ENCODE measurements around the gene ZBTB22.

DNA sequence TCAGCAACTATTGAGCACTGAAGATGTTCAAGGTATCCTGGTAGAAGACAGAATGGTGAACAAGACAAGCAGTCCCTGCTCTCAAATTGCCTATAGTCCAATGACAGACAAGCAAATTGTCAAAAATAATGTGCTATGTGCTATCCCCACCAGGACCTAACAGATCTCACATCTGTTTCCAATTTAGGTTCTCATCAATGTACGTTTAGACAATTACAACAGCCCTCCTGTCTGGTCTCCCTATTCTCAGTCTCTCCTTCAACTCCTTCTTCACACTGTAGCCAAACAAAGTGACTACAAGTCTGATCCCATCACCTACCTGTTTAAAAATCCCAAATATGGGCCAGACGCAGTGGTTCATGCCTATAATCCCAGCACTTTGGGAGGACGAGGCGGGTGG is 11.2 kb downstream of the ZBTB22 start:
- TF ChIP-seq, protein P1, sequence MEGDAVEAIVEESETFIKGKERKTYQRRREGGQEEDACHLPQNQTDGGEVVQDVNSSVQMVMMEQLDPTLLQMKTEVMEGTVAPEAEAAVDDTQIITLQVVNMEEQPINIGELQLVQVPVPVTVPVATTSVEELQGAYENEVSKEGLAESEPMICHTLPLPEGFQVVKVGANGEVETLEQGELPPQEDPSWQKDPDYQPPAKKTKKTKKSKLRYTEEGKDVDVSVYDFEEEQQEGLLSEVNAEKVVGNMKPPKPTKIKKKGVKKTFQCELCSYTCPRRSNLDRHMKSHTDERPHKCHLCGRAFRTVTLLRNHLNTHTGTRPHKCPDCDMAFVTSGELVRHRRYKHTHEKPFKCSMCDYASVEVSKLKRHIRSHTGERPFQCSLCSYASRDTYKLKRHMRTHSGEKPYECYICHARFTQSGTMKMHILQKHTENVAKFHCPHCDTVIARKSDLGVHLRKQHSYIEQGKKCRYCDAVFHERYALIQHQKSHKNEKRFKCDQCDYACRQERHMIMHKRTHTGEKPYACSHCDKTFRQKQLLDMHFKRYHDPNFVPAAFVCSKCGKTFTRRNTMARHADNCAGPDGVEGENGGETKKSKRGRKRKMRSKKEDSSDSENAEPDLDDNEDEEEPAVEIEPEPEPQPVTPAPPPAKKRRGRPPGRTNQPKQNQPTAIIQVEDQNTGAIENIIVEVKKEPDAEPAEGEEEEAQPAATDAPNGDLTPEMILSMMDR (IDR thresholded peaks at IDR 0.05; ENCODE audit: borderline replicate concordance, extremely low read depth, low read length, poor library complexity, severe bottlenecking) = no peak
- TF ChIP-seq EZH2 (IDR thresholded peaks at IDR 0.05; ENCODE audit: borderline replicate concordance, low read depth, low read length, severe bottlenecking) = no peak
